ENCODE measurements around the gene IGSF9B.

IGSF9B gene

GRCh38 chr11:133931449-133932060, 25.2 kb downstream of the IGSF9B start:
- Histone ChIP-seq H3K4me1 (ENCODE audit: control insufficient read depth, insufficient read depth, low read length) (peaks cover 12% of the 10 kb centered on the region), H3K4me3 (ENCODE audit: insufficient read depth, low read depth, low read length) (no peak overlapping the region), H3K27me3 (ENCODE audit: control insufficient read depth, insufficient read depth, low read length, poor library complexity, severe bottlenecking) (no peaks in the 10 kb centered on the region), H3K27ac (ENCODE audit: insufficient read depth, low read depth, low read length, poor library complexity, severe bottlenecking) (no peak overlapping the region), H3K36me3 (ENCODE audit: control insufficient read depth, insufficient read depth, low read length) (no peaks in the 10 kb centered on the region), H3K9me3 (ENCODE audit: control insufficient read depth, low read length) (no peaks in the 10 kb centered on the region)
- 95 to 96% methylated on average over 19 of the region's 19 CpGs for WGBS, 2 experiments

DNA sequence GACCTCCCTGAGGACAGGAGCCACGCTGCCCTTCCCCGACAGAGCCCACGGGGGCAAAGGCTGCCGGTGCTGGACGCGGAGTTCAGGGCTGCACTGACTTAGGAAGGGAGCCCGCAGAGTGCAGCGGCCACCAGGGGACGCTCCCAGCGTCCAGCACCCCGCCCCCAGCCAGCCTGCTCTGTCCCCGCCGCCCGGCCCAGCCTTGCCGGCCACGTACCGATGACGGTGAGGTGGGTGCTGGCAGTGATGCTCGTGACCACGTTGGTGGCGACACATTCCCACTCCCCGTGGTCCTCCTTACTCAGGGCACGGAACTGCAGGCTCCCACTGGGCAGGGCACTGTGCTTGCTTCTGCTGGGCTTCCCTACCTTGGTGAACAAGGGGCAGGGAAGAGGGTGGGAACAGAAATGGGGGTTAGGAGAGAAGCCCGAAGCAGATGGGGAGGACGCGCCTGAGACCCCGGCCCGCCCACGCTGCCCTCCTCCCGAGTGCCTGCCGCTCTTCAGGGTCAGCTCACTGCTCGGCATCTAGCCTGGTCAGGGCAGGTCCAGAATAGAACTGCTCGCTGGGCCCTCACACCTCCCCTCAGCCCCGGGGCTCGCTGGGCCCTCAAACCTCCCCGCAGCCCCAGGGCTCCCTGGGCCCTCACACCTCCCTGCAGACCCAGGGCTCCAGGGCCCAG, 25.9 kb downstream of the IGSF9B start:
- H3K4me1 ChIP-seq (ENCODE audit: control insufficient read depth, insufficient read depth, low read length) = peaks cover 12% of the 10 kb centered on the region
- no peak overlapping the region for H3K27ac ChIP-seq (ENCODE audit: insufficient read depth, low read depth, low read length, poor library complexity, severe bottlenecking)
- 82 to 85% methylated on average over 36 of the region's 36 CpGs for WGBS, 2 experiments
- H3K36me3 ChIP-seq (ENCODE audit: control insufficient read depth, insufficient read depth, low read length) = peaks cover under 1% of the 10 kb centered on the region
- no peak overlapping the region for H3K4me3 ChIP-seq (ENCODE audit: insufficient read depth, low read depth, low read length)
- no peaks in the 10 kb centered on the region for H3K27me3 ChIP-seq (ENCODE audit: control insufficient read depth, insufficient read depth, low read length, poor library complexity, severe bottlenecking)
- H3K9me3 ChIP-seq (ENCODE audit: control insufficient read depth, low read length) = no peaks in the 10 kb centered on the region

DNA sequence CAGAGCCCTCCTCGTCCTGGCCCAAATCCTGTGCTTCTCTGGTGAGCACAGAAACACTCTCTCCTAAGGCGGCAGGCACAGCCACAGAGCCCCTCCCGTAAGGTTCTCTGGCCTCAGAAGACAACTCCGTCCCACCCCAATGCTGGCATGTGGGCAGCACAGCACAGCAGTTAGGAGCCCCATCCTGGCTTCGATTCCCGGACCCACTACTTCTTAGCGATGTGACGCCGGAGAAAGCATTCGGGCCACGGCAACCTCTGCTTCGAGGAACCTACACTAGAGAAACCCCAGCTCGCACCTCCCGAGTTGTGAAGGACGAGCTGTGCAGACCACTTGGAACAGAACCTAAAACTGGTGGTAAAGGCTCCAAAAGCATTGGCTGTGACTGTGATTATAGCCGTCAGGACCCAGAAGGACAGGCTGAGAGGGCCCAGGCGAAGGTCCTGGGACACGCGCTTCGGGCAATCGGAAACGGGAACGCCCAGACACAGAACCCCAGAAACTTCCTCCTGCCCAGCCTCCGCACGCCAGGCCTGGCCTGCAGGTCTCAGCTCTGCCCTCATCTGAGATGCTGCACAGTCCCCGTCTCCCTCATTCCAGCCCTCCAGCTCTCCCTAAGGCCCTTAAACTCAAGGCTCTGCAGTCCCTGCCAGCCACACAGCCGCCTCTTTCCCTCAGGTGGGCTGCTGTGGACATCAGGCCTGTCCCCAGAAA, 26.6 kb downstream of the IGSF9B start:
- H3K4me3 ChIP-seq (ENCODE audit: insufficient read depth, low read depth, low read length) = no peak overlapping the region
- 93% methylated on average over 27 of the region's 27 CpGs for WGBS, 2 experiments
- H3K27me3 ChIP-seq (ENCODE audit: control insufficient read depth, insufficient read depth, low read length, poor library complexity, severe bottlenecking) = no peaks in the 10 kb centered on the region
- H3K9me3 ChIP-seq (ENCODE audit: control insufficient read depth, low read length) = no peaks in the 10 kb centered on the region
- H3K27ac ChIP-seq (ENCODE audit: insufficient read depth, low read depth, low read length, poor library complexity, severe bottlenecking) = no peak overlapping the region
- peaks cover 7% of the 10 kb centered on the region for H3K36me3 ChIP-seq (ENCODE audit: control insufficient read depth, insufficient read depth, low read length)
- peaks cover 7% of the 10 kb centered on the region for H3K4me1 ChIP-seq (ENCODE audit: control insufficient read depth, insufficient read depth, low read length)

GRCh38 chr11:133929401-133930052, 27.2 kb downstream of the IGSF9B start:
- no peaks in the 10 kb centered on the region for H3K9me3 ChIP-seq (ENCODE audit: control insufficient read depth, low read length)
- peaks cover under 1% of the 10 kb centered on the region for H3K4me1 ChIP-seq (ENCODE audit: control insufficient read depth, insufficient read depth, low read length)
- H3K36me3 ChIP-seq (ENCODE audit: control insufficient read depth, insufficient read depth, low read length) = peaks cover 13% of the 10 kb centered on the region
- no peak overlapping the region for H3K4me3 ChIP-seq (ENCODE audit: insufficient read depth, low read depth, low read length)
- WGBS, 2 experiments = 91 to 92% methylated on average over 20 of the region's 20 CpGs
- H3K27me3 ChIP-seq (ENCODE audit: control insufficient read depth, insufficient read depth, low read length, poor library complexity, severe bottlenecking) = no peaks in the 10 kb centered on the region
- H3K27ac ChIP-seq (ENCODE audit: insufficient read depth, low read depth, low read length, poor library complexity, severe bottlenecking) = no peak overlapping the region

- Histone ChIP-seq H3K27ac (ENCODE audit: insufficient read depth, low read depth, low read length, poor library complexity, severe bottlenecking) (no peak overlapping the region), H3K4me3 (ENCODE audit: insufficient read depth, low read depth, low read length) (no peak overlapping the region), H3K9me3 (ENCODE audit: control insufficient read depth, low read length) (no peaks in the 10 kb centered on the region), H3K36me3 (ENCODE audit: control insufficient read depth, insufficient read depth, low read length) (peaks cover 13% of the 10 kb centered on the region), H3K4me1 (ENCODE audit: control insufficient read depth, insufficient read depth, low read length) (no peaks in the 10 kb centered on the region), H3K27me3 (ENCODE audit: control insufficient read depth, insufficient read depth, low read length, poor library complexity, severe bottlenecking) (no peaks in the 10 kb centered on the region)
- 92% methylated on average over 5 of the region's 5 CpGs for WGBS, 2 experiments
Measured at GRCh38 chr11:133928628-133929059, 28.1 kb downstream of the IGSF9B start.

GRCh38 chr11:133927690-133928627, 28.8 kb downstream of the IGSF9B start:
- Histone ChIP-seq H3K4me3 (ENCODE audit: insufficient read depth, low read depth, low read length) (no peak overlapping the region), H3K27ac (ENCODE audit: insufficient read depth, low read depth, low read length, poor library complexity, severe bottlenecking) (no peak overlapping the region), H3K4me1 (ENCODE audit: control insufficient read depth, insufficient read depth, low read length) (no peaks in the 10 kb centered on the region), H3K27me3 (ENCODE audit: control insufficient read depth, insufficient read depth, low read length, poor library complexity, severe bottlenecking) (no peaks in the 10 kb centered on the region), H3K9me3 (ENCODE audit: control insufficient read depth, low read length) (no peaks in the 10 kb centered on the region), H3K36me3 (ENCODE audit: control insufficient read depth, insufficient read depth, low read length) (peaks cover 13% of the 10 kb centered on the region)
- WGBS, 2 experiments = 61 to 63% methylated on average over 36 of the region's 36 CpGs

GRCh38 chr11:133926466-133927246, 30.1 kb downstream of the IGSF9B start:
- WGBS, 2 experiments = 94% methylated on average over 21 of the region's 21 CpGs
- H3K36me3 ChIP-seq (ENCODE audit: control insufficient read depth, insufficient read depth, low read length) = peaks cover 13% of the 10 kb centered on the region
- H3K27me3 ChIP-seq (ENCODE audit: control insufficient read depth, insufficient read depth, low read length, poor library complexity, severe bottlenecking) = no peaks in the 10 kb centered on the region
- no peak overlapping the region for H3K4me3 ChIP-seq (ENCODE audit: insufficient read depth, low read depth, low read length)
- no peaks in the 10 kb centered on the region for H3K9me3 ChIP-seq (ENCODE audit: control insufficient read depth, low read length)
- H3K27ac ChIP-seq (ENCODE audit: insufficient read depth, low read depth, low read length, poor library complexity, severe bottlenecking) = no peak overlapping the region
- no peaks in the 10 kb centered on the region for H3K4me1 ChIP-seq (ENCODE audit: control insufficient read depth, insufficient read depth, low read length)

- H3K36me3 ChIP-seq (ENCODE audit: control insufficient read depth, insufficient read depth, low read length) = peaks cover 13% of the 10 kb centered on the region
- H3K4me1 ChIP-seq (ENCODE audit: control insufficient read depth, insufficient read depth, low read length) = no peaks in the 10 kb centered on the region
- H3K4me3 ChIP-seq (ENCODE audit: insufficient read depth, low read depth, low read length) = no peak overlapping the region
- H3K9me3 ChIP-seq (ENCODE audit: control insufficient read depth, low read length) = no peaks in the 10 kb centered on the region
- H3K27ac ChIP-seq (ENCODE audit: insufficient read depth, low read depth, low read length, poor library complexity, severe bottlenecking) = no peak overlapping the region
- no peaks in the 10 kb centered on the region for H3K27me3 ChIP-seq (ENCODE audit: control insufficient read depth, insufficient read depth, low read length, poor library complexity, severe bottlenecking)
- 95 to 97% methylated on average over 20 of the region's 20 CpGs for WGBS, 2 experiments
Measured at GRCh38 chr11:133925756-133926155, 31.0 kb downstream of the IGSF9B start.

DNA sequence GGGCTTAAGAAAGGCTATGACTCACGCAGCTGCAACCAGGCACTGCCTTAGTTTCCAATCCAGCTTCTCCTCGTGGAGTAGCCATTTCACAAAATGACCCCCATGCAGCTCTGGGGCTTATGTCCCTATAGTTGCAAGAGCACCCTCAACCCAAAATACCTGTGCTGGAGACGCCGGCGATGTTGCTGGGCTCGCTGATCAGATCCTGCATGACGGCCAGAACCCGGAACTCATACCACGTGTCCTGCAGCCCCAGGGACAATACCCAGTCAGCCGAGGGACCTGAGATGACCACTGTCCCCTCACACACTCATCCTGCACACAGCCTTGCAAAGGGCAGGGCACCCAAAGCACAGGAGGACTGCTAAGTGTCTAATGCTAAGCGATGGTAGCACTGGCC, 32.1 kb downstream of the IGSF9B start:
- no peak overlapping the region for H3K4me3 ChIP-seq (ENCODE audit: insufficient read depth, low read depth, low read length)
- no peaks in the 10 kb centered on the region for H3K27me3 ChIP-seq (ENCODE audit: control insufficient read depth, insufficient read depth, low read length, poor library complexity, severe bottlenecking)
- no peaks in the 10 kb centered on the region for H3K4me1 ChIP-seq (ENCODE audit: control insufficient read depth, insufficient read depth, low read length)
- WGBS, 2 experiments = 94% methylated on average over 11 of the region's 11 CpGs
- H3K36me3 ChIP-seq (ENCODE audit: control insufficient read depth, insufficient read depth, low read length) = peaks cover 13% of the 10 kb centered on the region
- no peak overlapping the region for H3K27ac ChIP-seq (ENCODE audit: insufficient read depth, low read depth, low read length, poor library complexity, severe bottlenecking)
- H3K9me3 ChIP-seq (ENCODE audit: control insufficient read depth, low read length) = no peaks in the 10 kb centered on the region
